ENCODE data around the gene DDIT4.

DDIT4 gene

DNA sequence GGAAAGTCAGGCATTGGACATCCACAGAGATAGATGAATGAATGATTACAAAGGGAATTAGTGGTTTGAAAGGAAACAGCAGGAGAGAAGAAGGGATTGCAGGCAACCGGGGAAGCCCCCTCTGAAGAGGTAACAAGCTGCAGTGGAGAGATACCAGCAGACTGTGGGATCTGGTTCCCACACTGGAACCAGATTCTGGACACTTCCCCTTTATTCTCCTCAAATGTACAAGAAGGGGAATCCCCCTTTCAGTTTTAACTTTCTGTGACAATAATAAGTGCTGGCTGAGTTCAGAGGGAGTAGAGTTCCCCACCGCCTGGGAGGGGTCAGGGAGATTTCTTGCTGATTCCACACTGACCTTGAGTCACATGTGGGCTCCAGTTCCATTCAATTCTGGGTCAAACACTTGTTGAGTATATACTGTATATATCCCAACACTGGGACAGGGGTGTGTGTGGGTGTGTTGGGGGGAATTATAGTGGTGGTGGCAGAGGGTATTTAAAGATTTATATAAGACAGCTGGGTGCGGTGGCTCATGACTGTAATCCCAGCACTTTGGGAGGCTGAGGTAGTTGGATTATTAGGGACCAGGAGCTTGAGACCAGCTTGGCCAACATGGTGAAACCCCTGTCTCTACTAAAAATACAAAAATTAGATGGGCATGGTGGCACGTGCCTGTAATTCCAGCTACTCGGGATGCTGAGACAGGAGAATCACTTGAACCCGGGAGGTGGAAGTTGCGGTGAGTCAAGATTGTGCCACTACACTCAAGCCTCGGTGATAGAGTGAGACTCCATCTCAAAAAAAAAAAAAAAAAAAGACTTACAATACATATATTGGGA, 16.5 kb upstream of the DDIT4 start:
- DNase-seq (ENCODE audit: low read depth), result no peak
- H3K4me3 ChIP-seq (ENCODE audit: low read length), result no peak overlapping the region
- TF ChIP-seq, protein P1, sequence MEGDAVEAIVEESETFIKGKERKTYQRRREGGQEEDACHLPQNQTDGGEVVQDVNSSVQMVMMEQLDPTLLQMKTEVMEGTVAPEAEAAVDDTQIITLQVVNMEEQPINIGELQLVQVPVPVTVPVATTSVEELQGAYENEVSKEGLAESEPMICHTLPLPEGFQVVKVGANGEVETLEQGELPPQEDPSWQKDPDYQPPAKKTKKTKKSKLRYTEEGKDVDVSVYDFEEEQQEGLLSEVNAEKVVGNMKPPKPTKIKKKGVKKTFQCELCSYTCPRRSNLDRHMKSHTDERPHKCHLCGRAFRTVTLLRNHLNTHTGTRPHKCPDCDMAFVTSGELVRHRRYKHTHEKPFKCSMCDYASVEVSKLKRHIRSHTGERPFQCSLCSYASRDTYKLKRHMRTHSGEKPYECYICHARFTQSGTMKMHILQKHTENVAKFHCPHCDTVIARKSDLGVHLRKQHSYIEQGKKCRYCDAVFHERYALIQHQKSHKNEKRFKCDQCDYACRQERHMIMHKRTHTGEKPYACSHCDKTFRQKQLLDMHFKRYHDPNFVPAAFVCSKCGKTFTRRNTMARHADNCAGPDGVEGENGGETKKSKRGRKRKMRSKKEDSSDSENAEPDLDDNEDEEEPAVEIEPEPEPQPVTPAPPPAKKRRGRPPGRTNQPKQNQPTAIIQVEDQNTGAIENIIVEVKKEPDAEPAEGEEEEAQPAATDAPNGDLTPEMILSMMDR (conservative IDR thresholded peaks at IDR 0.05; ENCODE audit: low read depth, low read length), result no peak

DNA sequence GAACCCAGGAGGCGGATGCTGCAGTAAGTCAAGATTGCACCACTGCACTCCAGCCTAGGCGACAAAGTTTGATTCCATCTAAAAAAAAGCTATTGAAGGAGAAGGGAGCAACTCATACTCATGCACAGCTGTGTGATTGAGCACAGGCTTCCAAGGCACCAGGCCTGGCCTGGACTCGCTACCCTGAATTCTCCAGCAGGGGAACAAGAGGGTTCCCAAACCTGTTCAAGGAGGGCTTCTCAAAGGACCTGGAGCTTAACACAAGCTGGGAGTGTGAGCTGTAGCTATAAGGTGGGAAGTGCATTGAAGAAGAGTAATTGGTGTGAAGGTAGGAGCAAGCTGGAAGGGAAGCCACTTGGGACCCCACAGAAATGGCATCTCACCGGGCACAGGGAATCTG, 15.1 kb upstream of the DDIT4 start:
- no peak for DNase-seq (ENCODE audit: low read depth)
- no peak overlapping the region for H3K4me3 ChIP-seq (ENCODE audit: low read length)
- TF ChIP-seq, protein P1 (conservative IDR thresholded peaks at IDR 0.05; ENCODE audit: low read depth, low read length), result no peak

DNA sequence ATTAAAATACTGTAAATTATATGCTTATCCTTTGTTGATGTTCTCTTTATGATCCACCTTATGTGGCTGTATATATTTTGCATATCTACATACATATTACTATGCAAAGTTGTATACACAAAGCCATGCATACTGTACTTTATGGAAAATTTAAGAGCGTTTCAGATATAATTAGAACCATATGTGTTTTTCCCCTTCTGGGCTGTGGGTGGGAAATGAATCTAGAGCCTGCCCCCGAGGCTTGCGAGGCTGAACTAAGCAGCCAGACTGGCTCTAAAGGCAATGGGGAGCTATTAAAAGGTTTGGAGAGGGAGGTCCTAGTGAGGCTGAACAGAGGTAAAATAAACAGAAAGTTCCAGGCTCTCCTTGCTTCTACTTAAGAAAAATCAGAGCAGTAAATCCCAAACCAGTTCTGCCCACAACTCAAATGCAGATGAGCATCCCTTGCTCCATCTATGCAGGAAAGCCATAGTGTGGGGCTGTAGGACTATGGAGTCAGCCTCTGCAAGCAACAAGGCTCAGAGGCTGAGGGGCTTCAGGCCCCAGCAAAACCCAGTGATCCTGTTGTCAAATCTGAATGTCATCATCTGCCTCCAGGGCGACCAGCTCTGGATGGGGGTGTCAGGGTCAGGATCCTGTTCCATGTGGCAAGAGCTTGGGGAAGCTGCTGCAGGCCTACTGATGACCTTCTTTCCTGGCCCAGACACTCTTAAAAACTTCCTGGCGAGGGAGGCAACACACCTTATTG, 14.1 kb upstream of the DDIT4 start:
- no peak overlapping the region for H3K4me3 ChIP-seq (ENCODE audit: low read length)
- TF ChIP-seq, protein P1 (conservative IDR thresholded peaks at IDR 0.05; ENCODE audit: low read depth, low read length), result no peak
- DNase-seq (ENCODE audit: low read depth), result no peak

DNA sequence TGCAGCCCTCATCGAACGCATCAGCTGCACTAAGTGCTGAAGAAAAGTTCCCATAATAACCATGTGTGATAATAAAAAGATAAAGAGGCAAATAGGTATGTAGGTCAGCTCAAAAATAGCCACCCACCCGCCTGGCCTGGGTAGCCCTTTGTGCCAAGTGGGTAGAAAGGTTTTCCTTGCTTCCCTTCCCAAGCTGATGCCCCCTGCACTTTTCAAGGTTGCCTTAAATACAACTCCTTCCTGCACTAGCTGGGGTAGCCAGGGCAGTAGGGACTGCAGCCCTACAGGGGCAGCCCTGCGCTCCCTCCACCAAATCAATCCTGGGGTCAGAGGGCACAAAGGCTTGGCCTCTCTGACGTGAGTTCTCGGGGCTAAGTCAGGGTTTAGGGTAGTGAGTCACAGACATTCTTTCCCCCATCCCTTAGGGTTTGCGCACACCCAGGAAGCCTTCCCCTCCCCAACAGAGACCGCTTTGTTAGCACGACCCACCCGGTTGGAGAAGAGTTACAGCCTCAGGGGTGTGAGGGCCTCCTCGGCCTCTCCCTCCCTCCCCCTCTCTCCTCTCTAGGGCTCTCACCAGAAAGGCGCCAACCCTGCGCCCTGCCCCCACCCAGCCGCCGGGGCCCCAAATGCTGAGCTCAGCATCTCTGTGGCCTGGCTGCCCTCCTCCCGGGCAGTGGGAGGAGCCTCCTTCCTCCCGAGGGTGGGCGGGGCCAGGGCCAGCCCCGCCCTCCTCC, 13.3 kb upstream of the DDIT4 start:
- TF ChIP-seq, protein P1 (conservative IDR thresholded peaks at IDR 0.05; ENCODE audit: low read depth, low read length), result no peak
- peak; percentile 89 for DNase-seq (ENCODE audit: low read depth)
- H3K4me3 ChIP-seq (ENCODE audit: low read length), result peak overlapping the region; percentile 59

DNA sequence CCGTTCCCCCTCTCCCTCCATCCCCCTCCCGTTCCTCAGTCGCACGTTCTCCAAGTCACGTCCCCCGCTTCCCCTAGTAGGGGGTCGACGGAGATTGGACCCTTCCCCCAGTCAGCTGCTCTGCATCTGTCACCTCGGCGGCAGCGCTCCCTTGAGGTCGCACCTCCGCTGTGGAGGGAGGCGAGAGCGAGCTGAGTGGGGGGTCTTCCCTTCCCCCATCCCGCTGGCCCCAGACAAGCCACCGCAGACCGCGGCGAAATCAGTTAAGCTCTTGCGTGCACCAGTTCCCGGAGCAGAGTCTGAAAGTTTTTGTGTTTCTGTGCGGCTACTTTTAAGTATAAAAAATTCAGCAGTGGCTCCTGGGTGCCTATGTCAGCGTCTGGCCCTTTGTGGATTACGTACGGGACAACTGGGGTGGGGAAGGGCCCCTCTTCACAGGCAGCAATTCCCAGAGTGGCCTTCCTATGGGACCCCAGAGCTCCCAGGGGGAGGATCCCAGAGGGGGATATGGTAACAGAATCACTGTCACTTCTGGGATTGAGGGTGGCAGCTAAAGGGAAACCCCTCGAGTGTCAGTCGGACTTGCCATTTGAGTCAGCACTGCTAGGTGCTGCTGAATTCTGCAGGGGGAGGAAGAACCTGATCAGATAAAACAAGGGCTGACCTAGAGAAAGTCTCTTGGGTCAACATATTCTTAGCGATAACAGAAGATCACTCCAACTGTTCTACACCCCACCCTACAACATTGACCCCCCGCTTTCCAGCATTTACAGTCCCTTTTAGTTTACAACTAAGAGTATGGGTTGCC, 12.5 kb upstream of the DDIT4 start:
- TF ChIP-seq, protein P1 (conservative IDR thresholded peaks at IDR 0.05; ENCODE audit: low read depth, low read length), result peak; percentile 18
- H3K4me3 ChIP-seq (ENCODE audit: low read length), result peak overlapping the region; percentile 59
- peak; percentile 59 for DNase-seq (ENCODE audit: low read depth)

DNA sequence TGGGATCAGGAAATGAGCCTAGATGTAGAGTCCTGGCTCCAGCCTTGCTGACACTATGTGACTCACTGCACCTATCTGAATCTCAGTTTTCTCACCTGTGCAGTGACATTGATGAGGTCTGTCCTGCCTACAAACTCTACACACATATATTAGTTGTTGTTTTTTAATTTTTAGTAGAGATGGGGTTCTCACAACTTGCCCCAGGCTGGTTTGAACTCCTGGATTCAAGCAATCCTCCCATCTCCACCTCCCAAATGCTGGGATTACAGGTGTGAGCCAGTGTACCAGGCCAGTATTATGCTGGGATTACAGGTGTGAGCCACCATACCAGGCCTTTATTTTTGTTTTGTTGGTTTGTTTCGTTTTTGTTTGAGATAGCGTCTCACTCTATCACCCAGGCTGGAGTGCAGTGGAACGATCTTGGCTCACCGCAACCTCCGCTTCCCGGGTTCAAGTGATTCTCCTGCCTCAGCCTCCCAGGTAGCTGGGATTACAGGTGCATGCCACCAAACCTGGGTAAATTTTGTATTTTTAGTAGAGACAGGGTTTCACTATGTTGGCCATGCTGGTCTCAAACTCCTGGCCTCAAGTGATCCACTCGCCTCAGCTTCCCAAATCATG, 11.8 kb upstream of the DDIT4 start:
- no peak for DNase-seq (ENCODE audit: low read depth)
- TF ChIP-seq, protein P1 (conservative IDR thresholded peaks at IDR 0.05; ENCODE audit: low read depth, low read length), result no peak
- H3K4me3 ChIP-seq (ENCODE audit: low read length), result peak overlapping the region; percentile 59
